Astrocyte of the spinal cord (primary cell): ENCODE measurements around the gene RNF157.

Source experiments
- DNase-seq: peaks from one replicate; pipeline ENCODE4 v3.0.0; 2011; ENCODE audit warnings: low read depth, low spot score
- H3K4me3 ChIP-seq: 2 replicates; pipeline ENCODE4 v1.5.1; 2011; ENCODE audit warnings: low read depth, mild to moderate bottlenecking, low read length, moderate library complexity
- in situ Hi-C: cut with HindIII; loops from 2 replicates; pipeline ENCODE4 v1.10.0; 2017; ENCODE audit warnings: low sequenced_read_pairs
- TF ChIP-seq, protein P1 (sequence below): IDR thresholded peaks from 2 replicates; pipeline ENCODE4 v1.5.1; 2012; ENCODE audit warnings: low read depth, mild to moderate bottlenecking, low read length, inconsistent platforms

RNF157 gene

GRCh38 chr17:76197911-76198310 lies 42.4 kb downstream of the RNF157 start:
- no peak for DNase-seq
- in situ Hi-C loops = no loop called here
- H3K4me3 ChIP-seq = no peak overlapping the region
- TF ChIP-seq, protein P1, sequence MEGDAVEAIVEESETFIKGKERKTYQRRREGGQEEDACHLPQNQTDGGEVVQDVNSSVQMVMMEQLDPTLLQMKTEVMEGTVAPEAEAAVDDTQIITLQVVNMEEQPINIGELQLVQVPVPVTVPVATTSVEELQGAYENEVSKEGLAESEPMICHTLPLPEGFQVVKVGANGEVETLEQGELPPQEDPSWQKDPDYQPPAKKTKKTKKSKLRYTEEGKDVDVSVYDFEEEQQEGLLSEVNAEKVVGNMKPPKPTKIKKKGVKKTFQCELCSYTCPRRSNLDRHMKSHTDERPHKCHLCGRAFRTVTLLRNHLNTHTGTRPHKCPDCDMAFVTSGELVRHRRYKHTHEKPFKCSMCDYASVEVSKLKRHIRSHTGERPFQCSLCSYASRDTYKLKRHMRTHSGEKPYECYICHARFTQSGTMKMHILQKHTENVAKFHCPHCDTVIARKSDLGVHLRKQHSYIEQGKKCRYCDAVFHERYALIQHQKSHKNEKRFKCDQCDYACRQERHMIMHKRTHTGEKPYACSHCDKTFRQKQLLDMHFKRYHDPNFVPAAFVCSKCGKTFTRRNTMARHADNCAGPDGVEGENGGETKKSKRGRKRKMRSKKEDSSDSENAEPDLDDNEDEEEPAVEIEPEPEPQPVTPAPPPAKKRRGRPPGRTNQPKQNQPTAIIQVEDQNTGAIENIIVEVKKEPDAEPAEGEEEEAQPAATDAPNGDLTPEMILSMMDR = no peak

DNA sequence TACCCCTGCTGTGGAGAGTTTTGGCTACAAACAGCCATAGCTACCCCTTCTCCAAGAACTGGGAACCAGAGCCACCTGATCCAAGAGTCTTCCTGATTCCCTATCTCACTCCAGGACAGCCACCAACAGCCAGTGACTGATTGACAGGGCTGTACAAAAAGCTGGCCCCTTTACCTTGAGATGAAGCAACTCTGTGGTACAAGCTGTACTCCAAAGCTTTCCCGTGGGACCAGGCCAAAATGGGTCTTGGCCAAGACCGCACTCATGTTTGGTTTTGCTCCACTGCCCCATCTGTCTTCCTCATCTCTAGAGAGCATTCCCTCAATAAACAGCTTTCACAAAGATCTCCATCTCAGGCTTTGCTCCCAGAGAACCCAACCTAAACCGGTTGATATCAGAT lies 43.6 kb downstream of the RNF157 start:
- no peak for DNase-seq
- H3K4me3 ChIP-seq = no peak overlapping the region
- in situ Hi-C loops = no loop called here
- TF ChIP-seq, protein P1 = no peak

DNA sequence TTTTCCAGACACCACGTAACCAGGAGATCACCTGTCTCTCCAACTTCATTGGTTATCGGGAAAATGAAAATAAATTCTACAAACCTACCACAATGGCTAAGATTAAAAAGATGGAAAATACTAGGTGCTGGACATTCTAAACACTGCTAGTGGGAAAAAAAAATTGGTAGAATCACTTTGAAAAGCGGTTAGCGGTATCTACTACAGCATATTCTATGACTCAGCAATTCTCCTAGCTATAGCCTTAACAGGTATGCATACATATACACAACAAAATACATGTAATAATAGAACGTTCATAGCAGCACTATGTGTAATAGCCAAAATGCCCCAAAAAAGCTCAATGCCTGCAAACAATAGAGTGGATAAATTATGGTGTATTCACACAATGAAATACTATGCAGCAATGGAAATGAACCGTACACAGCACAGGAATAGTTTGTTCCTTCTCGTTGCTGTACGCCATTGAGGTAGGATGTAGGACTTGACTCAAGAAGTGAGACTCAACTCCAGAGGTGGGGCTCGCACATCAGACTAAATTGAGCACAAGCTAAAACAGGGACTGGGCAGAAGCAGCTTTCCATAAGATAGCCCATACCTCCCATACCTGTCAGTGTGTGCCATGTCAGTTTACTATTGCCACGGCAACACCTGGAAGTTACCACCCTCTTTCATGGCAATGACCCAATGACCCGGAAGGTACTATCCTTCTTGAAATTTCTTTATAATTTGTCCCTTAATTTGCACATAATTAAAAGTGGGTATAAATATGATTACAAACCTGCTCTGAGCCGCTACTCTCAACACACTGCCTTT lies 44.8 kb downstream of the RNF157 start:
- DNase-seq = no peak
- in situ Hi-C loops = no loop called here

GRCh38 chr17:76193591-76193990 lies 46.7 kb downstream of the RNF157 start:
- in situ Hi-C loops = no loop called here
- H3K4me3 ChIP-seq = no peak overlapping the region
- TF ChIP-seq, protein P1 = no peak
- DNase-seq = no peak

More for the DNA sequence above, 44.8 kb downstream of the RNF157 start:
- H3K4me3 ChIP-seq = no peak overlapping the region
- TF ChIP-seq, protein P1 = no peak

DNA sequence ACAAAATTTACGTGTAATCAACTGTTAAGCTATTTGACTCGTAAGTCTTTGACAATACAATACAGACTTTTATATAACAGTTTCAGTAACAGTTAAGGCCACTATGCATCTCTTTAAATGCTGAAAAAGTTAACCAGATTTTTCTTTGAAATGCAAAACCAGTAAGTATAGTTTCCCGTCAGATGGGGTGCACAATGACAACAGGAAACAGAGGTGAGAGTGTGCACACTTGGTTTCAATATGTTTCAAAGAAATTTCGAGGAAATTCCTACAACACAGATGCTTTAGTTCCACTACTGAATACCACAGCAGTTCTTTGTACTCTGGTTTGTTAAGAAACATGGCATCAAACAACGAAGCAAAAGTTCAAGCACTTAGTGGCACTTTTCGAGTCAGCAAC lies 48.4 kb downstream of the RNF157 start:
- DNase-seq = no peak
- no peak overlapping the region for H3K4me3 ChIP-seq
- in situ Hi-C loops = no loop called here
- TF ChIP-seq, protein P1 = no peak

DNA sequence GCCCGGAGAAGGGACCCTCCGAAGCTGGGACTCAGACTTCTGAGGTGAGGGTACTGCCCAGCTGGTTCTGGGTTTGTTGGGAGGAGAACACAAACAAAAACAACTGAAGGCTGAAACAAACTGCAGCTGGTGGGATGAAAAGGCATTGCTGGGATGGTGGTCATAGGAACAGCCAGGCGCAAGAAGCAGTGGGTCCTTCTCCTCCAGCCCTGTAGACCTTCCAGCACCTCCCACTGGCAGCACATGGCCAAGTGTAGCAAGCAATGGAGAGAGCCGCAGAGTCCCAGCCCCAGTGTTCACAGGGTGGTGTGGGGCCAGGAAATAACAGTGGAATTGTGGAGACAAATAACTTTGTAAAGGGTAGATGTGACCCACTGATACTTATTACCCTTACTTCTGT lies 50.6 kb downstream of the RNF157 start:
- in situ Hi-C loops = no loop called here
- TF ChIP-seq, protein P1 = no peak
- no peak for DNase-seq
- no peak overlapping the region for H3K4me3 ChIP-seq
